OCI-LY3 (cell line): ENCODE data around the gene IL26.

ENCODE experiments used
- H2AFZ ChIP-seq: fragments of 200-600, 300-600 bp; shearing (Covaris generic); 2 replicates; pipeline ENCODE4 v1.6.0; 2014; ENCODE audit warnings: antibody characterized with exemption, low read depth, low read length
- H3K27ac ChIP-seq: fragments of 200-600, 300-600 bp; sonication (generic); 2 replicates; pipeline ENCODE4 v1.5.1; 2014; ENCODE audit warnings: mild to moderate bottlenecking, low read length, moderate library complexity, mixed read lengths
- H3K27me3 ChIP-seq: fragments of 200-600, 300-600 bp; sonication (generic); 2 replicates; pipeline ENCODE4 v1.6.1; 2014; ENCODE audit warnings: low read depth, low read length, mixed read lengths
- H3K36me3 ChIP-seq: fragments of 200-600, 300-600 bp; sonication (generic); replicated peaks from 2 replicates; pipeline ENCODE3; 2014; ENCODE audit warnings: low read depth, low read length, mixed read lengths
- H3K4me1 ChIP-seq: fragments of 300-600, 200-600 bp; sonication (generic); 2 replicates; pipeline ENCODE4 v1.6.1; 2014; ENCODE audit warnings: low read length, mixed read lengths
- H3K4me2 ChIP-seq: fragments of 200-600, 300-600 bp; sonication (generic); 2 replicates; pipeline ENCODE4 v1.6.1; 2014; ENCODE audit warnings: low read length, mixed read lengths
- H3K4me3 ChIP-seq: fragments of 300-600, 200-600 bp; sonication (generic); 2 replicates; pipeline ENCODE4 v1.5.1; 2014; ENCODE audit warnings: antibody characterized with exemption, mild to moderate bottlenecking, low read length, moderate library complexity
- H3K79me2 ChIP-seq: fragments of 300-600, 200-600 bp; shearing (Covaris generic); 2 replicates; pipeline ENCODE4 v1.6.1; 2014; ENCODE audit warnings: mild to moderate bottlenecking, low read length, mixed read lengths
- H3K9ac ChIP-seq: fragments of 300-600, 200-600 bp; shearing (Covaris generic); 2 replicates; pipeline ENCODE4 v1.6.0; 2014; ENCODE audit warnings: mild to moderate bottlenecking, low read length, moderate library complexity
- H3K9me3 ChIP-seq: fragments of 200-600, 300-600 bp; shearing (Covaris generic); 2 replicates; pipeline ENCODE4 v1.6.1; 2014; ENCODE audit warnings: low read length, mixed read lengths; ENCODE audit not compliant: insufficient read depth
- H4K20me1 ChIP-seq: fragments of 200-600, 300-600 bp; sonication (generic); 2 replicates; pipeline ENCODE4 v1.6.1; 2016; ENCODE audit warnings: low read length, mixed read lengths; ENCODE audit not compliant: insufficient read depth
- CTCF ChIP-seq: fragments of 200-600, 300-600 bp; sonication (generic); IDR thresholded peaks from 2 replicates; pipeline ENCODE4 v1.5.1; 2014; ENCODE audit warnings: antibody characterized with exemption, low read length, low read depth
- EZH2phosphoT487 ChIP-seq: fragments of 200-600 bp; shearing (Covaris generic); IDR thresholded peaks from 2 replicates; pipeline ENCODE4 v1.6.1; 2018; ENCODE audit warnings: antibody characterized with exemption, mixed run types, low read depth

The IL26 gene

GRCh38 chr12:68264158-68264855 is 38.7 kb upstream of the IL26 start:
- no peak for TF ChIP-seq EZH2phosphoT487
- no peak for TF ChIP-seq CTCF

GRCh38 chr12:68263366-68263765 is 37.8 kb upstream of the IL26 start:
- Histone ChIP-seq H4K20me1 (no peaks in the 10 kb centered on the region), H3K4me2 (no peak overlapping the region), H3K9me3 (no peaks in the 10 kb centered on the region), H3K36me3 (no peaks in the 10 kb centered on the region), H3K27me3 (no peaks in the 10 kb centered on the region), H3K79me2 (no peaks in the 10 kb centered on the region), H2AFZ (no peak overlapping the region), H3K9ac (no peak overlapping the region), H3K4me1 (no peaks in the 10 kb centered on the region), H3K27ac (no peak overlapping the region), H3K4me3 (no peak overlapping the region)
- TF ChIP-seq CTCF (no peak), EZH2phosphoT487 (no peak)

More at GRCh38 chr12:68264158-68264855, 38.7 kb upstream of the IL26 start:
- no peaks in the 10 kb centered on the region for H3K79me2 ChIP-seq
- no peaks in the 10 kb centered on the region for H3K27me3 ChIP-seq
- H3K36me3 ChIP-seq = no peaks in the 10 kb centered on the region
- no peaks in the 10 kb centered on the region for H4K20me1 ChIP-seq
- H3K9ac ChIP-seq = no peak overlapping the region
- H3K4me3 ChIP-seq = no peak overlapping the region
- H3K4me2 ChIP-seq = no peak overlapping the region
- no peak overlapping the region for H2AFZ ChIP-seq
- no peak overlapping the region for H3K27ac ChIP-seq
- H3K4me1 ChIP-seq = no peaks in the 10 kb centered on the region
- H3K9me3 ChIP-seq = no peaks in the 10 kb centered on the region

- no peaks in the 10 kb centered on the region for H3K9me3 ChIP-seq
- H3K4me3 ChIP-seq = no peak overlapping the region
- no peaks in the 10 kb centered on the region for H3K36me3 ChIP-seq
- H3K4me1 ChIP-seq = peaks cover under 1% of the 10 kb centered on the region; the same call in 1 of the 2 replicates
- no peak overlapping the region for H3K9ac ChIP-seq
- no peaks in the 10 kb centered on the region for H4K20me1 ChIP-seq
- no peak overlapping the region for H3K4me2 ChIP-seq
- H2AFZ ChIP-seq = no peak overlapping the region
- no peaks in the 10 kb centered on the region for H3K79me2 ChIP-seq
- H3K27ac ChIP-seq = no peak overlapping the region
- no peaks in the 10 kb centered on the region for H3K27me3 ChIP-seq
- TF ChIP-seq EZH2phosphoT487 (no peak), CTCF (no peak)
Measured at GRCh38 chr12:68261896-68262295, 36.3 kb upstream of the IL26 start.

- Histone ChIP-seq H3K36me3 (no peaks in the 10 kb centered on the region), H3K4me2 (no peak overlapping the region), H3K27me3 (no peaks in the 10 kb centered on the region), H3K79me2 (no peaks in the 10 kb centered on the region), H3K9me3 (no peaks in the 10 kb centered on the region), H4K20me1 (no peaks in the 10 kb centered on the region), H3K9ac (no peak overlapping the region), H3K4me3 (no peak overlapping the region), H3K4me1 (peaks cover 11% of the 10 kb centered on the region), H2AFZ (no peak overlapping the region), H3K27ac (no peak overlapping the region)
- TF ChIP-seq CTCF (no peak), EZH2phosphoT487 (no peak)
Measured at GRCh38 chr12:68260153-68260552, 34.5 kb upstream of the IL26 start.
